ENCODE data around the gene SLC2A14. TPM values are rescaled to one million over a fixed set of nuclear protein-coding genes. Genes with fewer than 3 reads are reported as not detected.
"Not testable (repeated sequence)": the region's sequence is repeated elsewhere in the genome, so short reads cannot be mapped to it uniquely, and the experiment has no call there.

SLC2A14 gene
- total RNA-seq, 4 donors from 2014 or later = 0.29 to 3.1 (median 0.39) TPM; not detected in 1

GRCh38 chr12:7915661-7916403 lies 43.1 kb upstream of the SLC2A14 start:
- WGBS = 28% methylated on average over 33 of the region's 38 CpGs
- Histone ChIP-seq H3K4me1 (peaks cover 0 to 9% (median 3%) of the 10 kb centered on the region in 4 donors), H3K4me3 (peak overlapping the region; percentile 25 to 37 (median 28)), H3K9me3 (no peaks in the 10 kb centered on the region), H3K36me3 (peaks cover 9 to 21% (median 15%) of the 10 kb centered on the region in 4 donors), H3K27ac (replicated peaks in 1 of 4) (no peak overlapping the region), H3K27me3 (peaks cover 0 to 7% (median 0%) of the 10 kb centered on the region in 4 donors)
- DNase-seq (ENCODE audit: extremely low spot score) = no peak
- TF ChIP-seq POLR2AphosphoS5 (IDR thresholded peaks at IDR 0.05) = no peak
- TF ChIP-seq EP300 (IDR thresholded peaks at IDR 0.05) = no peak
- no peak for TF ChIP-seq CTCF (IDR thresholded peaks at IDR 0.05)
- no peak for TF ChIP-seq POLR2A (IDR thresholded peaks at IDR 0.05; ENCODE audit: low read depth)
- intact Hi-C loops (cut with DNase I) = no loop called here

GRCh38 chr12:7910106-7910505 lies 37.4 kb upstream of the SLC2A14 start:
- H3K27me3 ChIP-seq; intact Hi-C loops (cut with DNase I); H3K36me3 ChIP-seq; H3K9me3 ChIP-seq; H3K4me3 ChIP-seq; DNase-seq (ENCODE audit: extremely low spot score); H3K27ac ChIP-seq (replicated peaks in 1 of 4); H3K4me1 ChIP-seq: not testable (repeated sequence)
- WGBS = 83% methylated on average over 7 of the region's 7 CpGs

- H3K27ac ChIP-seq (replicated peaks in 1 of 4) = no peak overlapping the region
- no peaks in the 10 kb centered on the region for H3K4me1 ChIP-seq
- intact Hi-C loops (cut with DNase I) = loop anchor here (5.0 kb wide), 1 partner anchor 110 kb away; no protein-coding TSS in a partner anchor
- no peaks in the 10 kb centered on the region for H3K36me3 ChIP-seq
- H3K4me3 ChIP-seq = no peak overlapping the region
- DNase-seq (ENCODE audit: extremely low spot score) = no peak
- TF ChIP-seq EP300 (IDR thresholded peaks at IDR 0.05) = no peak
- no peak for TF ChIP-seq POLR2AphosphoS5 (IDR thresholded peaks at IDR 0.05)
- no peak for TF ChIP-seq POLR2A (IDR thresholded peaks at IDR 0.05; ENCODE audit: low read depth)
- no peak for TF ChIP-seq CTCF (IDR thresholded peaks at IDR 0.05)
- 60% methylated on average over 3 of the region's 3 CpGs for WGBS
- H3K27me3 ChIP-seq = no peaks in the 10 kb centered on the region
- no peaks in the 10 kb centered on the region for H3K9me3 ChIP-seq
These were observed 34.3 kb upstream of the SLC2A14 start for GRCh38 chr12:7907009-7907408.

GRCh38 chr12:7906303-7906702 lies 33.6 kb upstream of the SLC2A14 start:
- intact Hi-C loops (cut with DNase I) = loop anchor here (5.0 kb wide), 1 partner anchor 109 kb away; no protein-coding TSS in a partner anchor
- not testable (repeated sequence) for H3K4me3 ChIP-seq; H3K27ac ChIP-seq (replicated peaks in 1 of 4); H3K9me3 ChIP-seq; H3K27me3 ChIP-seq; H3K36me3 ChIP-seq; H3K4me1 ChIP-seq; DNase-seq (ENCODE audit: extremely low spot score)
- WGBS = 84% methylated on average over 4 of the region's 4 CpGs

- 39% methylated on average over 5 of the region's 5 CpGs for WGBS
- H3K4me1 ChIP-seq, H3K27me3 ChIP-seq: not testable (repeated sequence)
These were observed 32.9 kb upstream of the SLC2A14 start for GRCh38 chr12:7905600-7906125.

GRCh38 chr12:7905071-7905470 lies 32.4 kb upstream of the SLC2A14 start:
- 16% methylated on average over 1 of the region's 1 CpG for WGBS

More at GRCh38 chr12:7905600-7906125, 32.9 kb upstream of the SLC2A14 start:
- intact Hi-C loops (cut with DNase I) = loop anchor here (5.0 kb wide), 1 partner anchor 108 kb away; no protein-coding TSS in a partner anchor
- H3K27ac ChIP-seq (replicated peaks in 1 of 4); H3K4me3 ChIP-seq; DNase-seq (ENCODE audit: extremely low spot score); H3K36me3 ChIP-seq; H3K9me3 ChIP-seq: not testable (repeated sequence)

GRCh38 chr12:7902416-7902815 lies 29.7 kb upstream of the SLC2A14 start:
- WGBS = 73% methylated on average over 8 of the region's 8 CpGs
- DNase-seq (ENCODE audit: extremely low spot score); H3K9me3 ChIP-seq; H3K4me3 ChIP-seq; intact Hi-C loops (cut with DNase I); H3K27ac ChIP-seq (replicated peaks in 1 of 4); H3K27me3 ChIP-seq; H3K36me3 ChIP-seq; H3K4me1 ChIP-seq: not testable (repeated sequence)

More at GRCh38 chr12:7905071-7905470, 32.4 kb upstream of the SLC2A14 start:
- Histone ChIP-seq H3K27ac (replicated peaks in 1 of 4) (no peak overlapping the region), H3K9me3 (no peaks in the 10 kb centered on the region), H3K36me3 (no peaks in the 10 kb centered on the region), H3K27me3 (no peaks in the 10 kb centered on the region), H3K4me1 (no peaks in the 10 kb centered on the region), H3K4me3 (no peak overlapping the region)
- intact Hi-C loops (cut with DNase I) = loop anchor here (5.0 kb wide), 1 partner anchor 108 kb away; no protein-coding TSS in a partner anchor
- no peak for DNase-seq (ENCODE audit: extremely low spot score)
- TF ChIP-seq EP300 (IDR thresholded peaks at IDR 0.05) (no peak), CTCF (IDR thresholded peaks at IDR 0.05) (no peak), POLR2A (IDR thresholded peaks at IDR 0.05; ENCODE audit: low read depth) (no peak), POLR2AphosphoS5 (IDR thresholded peaks at IDR 0.05) (no peak)
